B cell (primary cell): Measurements from ENCODE around the gene CCDC92B. TPM values are rescaled to one million over a fixed set of nuclear protein-coding genes. Genes with fewer than 3 reads are reported as not detected.

Experiments
- ATAC-seq: fragments of 200-7000 bp; cut with Tn5 transposase; one replicate; pipeline ENCODE4 v1.10.0; 2021; ENCODE audit warnings: low read depth, mild to moderate bottlenecking, moderate number of reproducible peaks, moderate library complexity
- CTCF ChIA-PET: fragments of 350-600 bp; sonication (Branson Sonifier 250); formaldehyde crosslinking; loops from one replicate; lab custom pipeline; 2021; ENCODE audit warnings: antibody characterized with exemption, inconsistent platforms; lab: Charles Lee
- POLR2A ChIA-PET: fragments of 350-600 bp; sonication (Branson Sonifier 250); formaldehyde crosslinking; loops from one replicate; lab custom pipeline; 2021; ENCODE audit warnings: antibody characterized with exemption; lab: Charles Lee
- DNase-seq: peaks from one replicate; pipeline ENCODE4 v3.0.0; 2013
- H2AFZ ChIP-seq: 2 replicates; pipeline ENCODE4 v1.6.1; 2012; ENCODE audit warnings: mild to moderate bottlenecking, low read depth, low read length; ENCODE audit not compliant: insufficient read depth, poor library complexity, severe bottlenecking
- H3K27ac ChIP-seq, 2 donors: 1 replicate in 1 of 2; 2 replicates in 1 of 2; pipeline ENCODE4 v1.5.1; 2012 to 2013; ENCODE audit warnings: low read length in 2 of 2, mild to moderate bottlenecking in 2 of 2, moderate library complexity in 1 of 2
- H3K27me3 ChIP-seq, 4 experiments: fragments of 200-600 bp in 1 of 4; sonication (generic) in 1 of 4; replicated peaks in 1 of 4; 1 replicate in 2 of 4; 2 replicates in 2 of 4; pipeline versions ENCODE4 v1.6.1 to v1.7.0; 2013 to 2016; ENCODE audit warnings: low read length in 3 of 4, mild to moderate bottlenecking in 2 of 4, mixed read lengths in 1 of 4, moderate library complexity in 1 of 4; ENCODE audit not compliant: insufficient read depth in 4 of 4, control insufficient read depth in 3 of 4; ENCODE audit errors: control extremely low read depth in 1 of 4
- H3K36me3 ChIP-seq, 2 experiments: replicated peaks in 1 of 2; 1 replicate in 1 of 2; 2 replicates in 1 of 2; pipeline versions ENCODE4 v1.6.1 to v1.7.1; 2013; ENCODE audit warnings: low read length in 1 of 2; ENCODE audit not compliant: insufficient read depth in 2 of 2, control insufficient read depth in 1 of 2; ENCODE audit errors: control extremely low read depth in 1 of 2, extremely low read depth in 1 of 2
- H3K4me1 ChIP-seq, 2 donors: fragments of 200-600 bp in 1 of 2; sonication (generic) in 1 of 2; 1 replicate in 1 of 2; 2 replicates in 1 of 2; pipeline versions ENCODE4 v1.5.1 to v1.6.1; 2013 to 2017; ENCODE audit warnings: low read length in 2 of 2; ENCODE audit not compliant: control insufficient read depth in 2 of 2, insufficient read depth in 2 of 2
- H3K4me2 ChIP-seq: replicated peaks from 2 replicates; pipeline ENCODE3; 2012; ENCODE audit warnings: mild to moderate bottlenecking, low read depth, low read length; ENCODE audit not compliant: poor library complexity, severe bottlenecking
- H3K4me3 ChIP-seq, 5 experiments: fragments of 200-600 bp in 1 of 5; sonication (generic) in 1 of 5; 1 replicate in 3 of 5; 2 replicates in 2 of 5; pipeline versions ENCODE4 v1.5.1 to v1.7.0; 2011 to 2016; ENCODE audit warnings: low read length in 4 of 5, mild to moderate bottlenecking in 4 of 5, low read depth in 2 of 5, control low read depth in 1 of 5, moderate library complexity in 1 of 5; ENCODE audit not compliant: insufficient read depth in 1 of 5; ENCODE audit errors: control extremely low read depth in 1 of 5, extremely low read depth in 1 of 5
- H3K79me2 ChIP-seq: fragments of 200-600 bp; sonication (generic); one replicate; pipeline ENCODE4 v1.6.0; 2016; ENCODE audit warnings: low read length; ENCODE audit not compliant: control insufficient read depth, insufficient read depth
- H3K9ac ChIP-seq: fragments of 200-600 bp; sonication (generic); 2 replicates; pipeline ENCODE4 v1.6.1; 2017; ENCODE audit warnings: mild to moderate bottlenecking, low read length, moderate library complexity
- H3K9me3 ChIP-seq, 3 donors: one replicate each; pipeline versions ENCODE4 v1.6.1 to v1.7.1; 2013; ENCODE audit warnings: low read length in 2 of 3; ENCODE audit not compliant: control insufficient read depth in 2 of 3, insufficient read depth in 1 of 3; ENCODE audit errors: control extremely low read depth in 1 of 3
- H4K20me1 ChIP-seq: 2 replicates; pipeline ENCODE4 v1.6.0; 2012; ENCODE audit warnings: mild to moderate bottlenecking, low read length; ENCODE audit not compliant: insufficient read depth, control insufficient read depth, poor library complexity, severe bottlenecking
- H3K27ac Mint-ChIP-seq: one replicate; pipeline ENCODE4 v1.8.0; 2021; ENCODE audit warnings: mixed read lengths
- H3K27me3 Mint-ChIP-seq: one replicate; pipeline ENCODE4 v1.8.0; 2021; ENCODE audit warnings: mixed read lengths
- H3K4me1 Mint-ChIP-seq: one replicate; pipeline ENCODE4 v1.8.0; 2021; ENCODE audit warnings: mixed read lengths
- H3K4me3 Mint-ChIP-seq: one replicate; pipeline ENCODE4 v1.8.0; 2021; ENCODE audit warnings: mixed read lengths
- H3K9me3 Mint-ChIP-seq: one replicate; pipeline ENCODE4 v1.8.0; 2022; ENCODE audit warnings: mixed read lengths; ENCODE audit not compliant: insufficient read depth
- CTCF ChIP-seq: fragments of 200-600 bp; IDR thresholded peaks from one replicate; pipeline ENCODE4 v1.8.0; 2022; ENCODE audit warnings: antibody characterized with exemption, mild to moderate bottlenecking
- EZH2 ChIP-seq: IDR thresholded peaks from 2 replicates; pipeline ENCODE4 v1.6.1; 2012; ENCODE audit warnings: borderline replicate concordance, low read depth, mild to moderate bottlenecking, moderate library complexity, low read length; ENCODE audit not compliant: insufficient read depth, poor library complexity, severe bottlenecking
- WGBS: methylation state at CpG from one replicate; pipeline ENCODE4 v1.1.5; 2013; ENCODE audit warnings: missing lambda C conversion rate; ENCODE audit not compliant: insufficient coverage; 5-methylcytosine and 5-hydroxymethylcytosine counted together
- intact Hi-C: fragments of 100-400 bp; cut with micrococcal nuclease; formaldehyde crosslinking; loops from one replicate; pipeline ENCODE4 v1.10.0; 2022
- polyA plus RNA-seq: library from polyadenylated mRNA; depleted of rRNA; stranded (reverse); fragments of >200 nt; gene quantifications from 2 replicates; pipeline ENCODE4 v1.2.3, GENCODE V29; 2012
- total RNA-seq, 2 donors: library from RNA; stranded (reverse); fragments of 120-200 nt in 1 of 2; gene quantifications; 1 replicate in 1 of 2; 2 replicates in 1 of 2; pipeline versions ENCODE4 v1.2.3 to v1.2.4, GENCODE V29; 2013 to 2022

CCDC92B gene
- total and polyA plus RNA-seq, 2 donors (not counting 1 experiment from before 2014, with no cell fraction given), result 0.04 TPM; not detected in 1

- Histone ChIP-seq H3K4me1 (peaks cover 4 to 6% of the 10 kb centered on the region in 2 donors), H3K4me2 (peak overlapping the region; percentile 71), H3K79me2 (no peaks in the 10 kb centered on the region), H4K20me1 (no peaks in the 10 kb centered on the region), H3K9me3 (no peaks in the 10 kb centered on the region), H3K4me3 (peak overlapping the region in 3 of 5 experiments; percentile 8 to 19 (median 15)), H3K9ac (no peak overlapping the region), H3K36me3 (no peaks in the 10 kb centered on the region), H2AFZ (peak overlapping the region; percentile 28), H3K27ac (no peak overlapping the region), H3K27me3 (peaks cover 0 to 32% (median 6%) of the 10 kb centered on the region in 4 experiments)
- POLR2A ChIA-PET, result no interaction called here
- no peak overlapping the region for H3K27ac Mint-ChIP-seq
- WGBS, result 5% methylated on average over 40 of the region's 40 CpGs
- peaks cover 4% of the 10 kb centered on the region for H3K4me1 Mint-ChIP-seq
- CTCF ChIA-PET, result interaction anchor here (0.5 to 2.0 kb wide), 3 partner anchors 48 to 287 kb away, joined by 3 to 5 read pairs (median 4); no protein-coding TSS in a partner anchor
- intact Hi-C loops, result no loop called here
- TF ChIP-seq EZH2, result no peak
- TF ChIP-seq CTCF, result no peak
- H3K27me3 Mint-ChIP-seq, result peaks cover 17% of the 10 kb centered on the region
- peak; percentile 60 for DNase-seq
- H3K9me3 Mint-ChIP-seq, result no peaks in the 10 kb centered on the region
- peak; percentile 62 for ATAC-seq
- peak overlapping the region; percentile 62 for H3K4me3 Mint-ChIP-seq
Observed at GRCh38 chr17:2724784-2725164, 24.7 kb downstream of the CCDC92B start.

- H3K9me3 ChIP-seq, result no peaks in the 10 kb centered on the region
- no peak overlapping the region for H3K27ac ChIP-seq
- H3K27me3 ChIP-seq, result peaks cover 0 to 32% (median 6%) of the 10 kb centered on the region in 4 experiments
- Mint-ChIP-seq H3K4me1 (peaks cover 4% of the 10 kb centered on the region), H3K27ac (no peak overlapping the region), H3K9me3 (no peaks in the 10 kb centered on the region), H3K27me3 (peaks cover 15% of the 10 kb centered on the region), H3K4me3 (peak overlapping the region; percentile 72)
- POLR2A ChIA-PET, result no interaction called here
- ATAC-seq (no peak), DNase-seq (no peak)
- peak overlapping the region in 2 of 5 experiments; percentile 17 to 19 for H3K4me3 ChIP-seq
- H2AFZ ChIP-seq, result peak overlapping the region; percentile 28
- CTCF ChIA-PET, result interaction anchor here (1.8 to 2.0 kb wide), 2 partner anchors 103 to 288 kb away, joined by 3 to 5 read pairs; no protein-coding TSS in a partner anchor
- intact Hi-C loops, result no loop called here
- H3K4me2 ChIP-seq, result peak overlapping the region; percentile 71
- TF ChIP-seq EZH2 (no peak), CTCF (no peak)
- no peaks in the 10 kb centered on the region for H3K36me3 ChIP-seq
- no peaks in the 10 kb centered on the region for H3K79me2 ChIP-seq
- H3K9ac ChIP-seq, result no peak overlapping the region
- peaks cover 4 to 6% of the 10 kb centered on the region in 2 donors for H3K4me1 ChIP-seq
- WGBS, result 5% methylated on average over 95 of the region's 98 CpGs
- no peaks in the 10 kb centered on the region for H4K20me1 ChIP-seq
Observed at GRCh38 chr17:2723997-2724783, 25.3 kb downstream of the CCDC92B start.
